DMS153 (cell line): ENCODE results near the gene PEAK1.

Experiments
- DNase-seq: peaks from one replicate; lab custom pipeline; 2025; lab: John Stamatoyannopoulos, UW

The PEAK1 gene

DNA sequence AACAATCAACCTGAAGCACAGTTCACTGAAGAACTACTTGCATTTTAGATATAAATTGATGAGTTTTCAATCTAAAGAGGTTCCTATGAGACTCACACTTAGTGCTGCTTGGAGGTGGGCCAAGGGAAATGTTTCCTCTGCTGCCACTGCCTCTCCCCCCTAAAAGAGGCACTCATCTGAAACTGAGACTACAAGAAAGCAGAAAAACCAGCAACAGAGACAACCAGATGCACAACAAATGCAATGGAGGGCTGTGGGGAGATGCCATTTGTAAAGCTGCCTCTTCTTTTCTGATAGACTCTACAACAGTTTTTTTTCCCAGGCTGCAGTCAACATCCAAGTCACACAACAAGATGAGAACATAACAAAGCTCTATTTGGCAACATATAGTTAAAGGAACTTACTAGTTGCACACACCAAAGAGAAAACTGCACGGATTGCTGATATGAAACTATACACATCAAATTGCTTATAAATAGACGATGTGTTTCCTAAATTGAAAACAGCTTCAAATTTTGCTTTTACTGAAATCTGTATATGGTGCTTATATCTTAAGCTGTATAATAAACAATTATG, 360.0 kb downstream of the PEAK1 start:
- no peak for DNase-seq

DNA sequence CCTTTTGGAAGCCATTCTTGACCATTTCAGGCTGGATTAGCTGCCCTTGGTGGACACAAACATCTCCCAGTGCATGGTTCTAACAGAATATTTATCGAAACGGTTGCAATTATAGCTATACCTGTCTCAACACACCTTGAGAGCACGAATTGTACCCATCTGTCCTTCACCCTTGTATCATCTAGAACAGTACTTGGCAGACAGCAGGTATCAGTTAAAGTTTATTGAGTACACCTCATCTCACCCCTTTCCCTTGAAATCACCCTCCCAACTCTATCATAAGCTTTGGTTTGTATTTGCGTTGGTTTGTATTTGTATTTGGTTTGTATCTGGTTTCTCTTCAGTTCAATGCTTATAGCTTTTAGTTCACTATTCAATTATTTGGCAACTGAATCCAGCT, 361.4 kb downstream of the PEAK1 start:
- DNase-seq: no peak

DNA sequence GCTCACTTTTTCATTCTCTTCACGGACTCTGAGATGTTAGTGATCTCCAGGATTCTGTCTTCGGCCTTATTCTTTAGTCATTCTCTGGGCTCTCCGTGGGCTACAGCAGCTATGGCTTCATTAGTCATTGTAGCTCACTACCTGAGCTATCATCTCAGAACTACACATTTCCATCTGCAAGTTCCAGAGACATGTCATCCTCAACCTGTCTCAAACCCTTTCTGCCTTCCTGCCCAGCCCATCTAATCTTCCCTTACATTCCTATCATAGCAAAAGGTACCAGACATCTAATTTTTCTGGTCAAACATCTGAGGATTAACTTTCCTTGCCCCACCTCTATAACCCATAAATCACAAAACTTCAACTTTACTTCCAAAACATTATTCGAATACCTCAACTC, 362.2 kb downstream of the PEAK1 start:
- no peak for DNase-seq

DNA sequence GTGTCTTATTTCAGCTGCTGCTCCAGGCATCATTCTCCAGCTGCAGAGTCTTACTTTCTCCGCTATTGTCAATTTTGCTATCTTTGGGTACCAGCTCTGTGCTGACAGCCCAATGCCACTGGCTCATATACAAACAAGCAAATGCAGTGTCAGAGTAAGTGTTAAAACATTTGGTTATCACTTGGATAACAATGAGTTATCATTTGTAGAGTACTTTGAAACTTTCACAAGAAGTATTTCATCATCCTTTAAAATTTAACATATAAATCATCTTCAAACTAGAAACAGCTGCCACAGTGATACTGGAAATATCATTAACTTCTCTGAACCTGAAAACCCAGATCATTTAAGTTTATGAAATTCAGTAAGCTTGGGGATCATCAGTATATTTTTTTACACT, 362.8 kb downstream of the PEAK1 start:
- DNase-seq: no peak

DNA sequence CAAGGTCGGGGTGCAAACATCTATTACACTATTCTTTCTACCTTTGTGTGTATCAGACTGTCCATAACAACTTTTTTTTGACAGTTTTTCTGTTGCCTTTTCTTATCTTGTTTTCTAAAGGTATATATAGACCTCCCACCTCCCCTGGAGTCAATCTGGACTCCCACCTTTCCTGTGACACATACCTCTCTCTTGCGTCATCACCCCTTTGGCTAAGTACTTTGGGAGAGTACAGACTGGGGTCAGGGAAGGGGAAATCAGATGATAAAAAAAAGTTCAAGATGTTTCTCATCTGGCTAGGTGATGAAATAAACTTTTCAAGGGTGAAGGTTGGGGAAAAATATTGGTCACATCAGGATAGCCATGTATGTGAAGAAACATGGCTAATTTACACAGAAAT, 366.2 kb downstream of the PEAK1 start:
- DNase-seq: no peak

DNA sequence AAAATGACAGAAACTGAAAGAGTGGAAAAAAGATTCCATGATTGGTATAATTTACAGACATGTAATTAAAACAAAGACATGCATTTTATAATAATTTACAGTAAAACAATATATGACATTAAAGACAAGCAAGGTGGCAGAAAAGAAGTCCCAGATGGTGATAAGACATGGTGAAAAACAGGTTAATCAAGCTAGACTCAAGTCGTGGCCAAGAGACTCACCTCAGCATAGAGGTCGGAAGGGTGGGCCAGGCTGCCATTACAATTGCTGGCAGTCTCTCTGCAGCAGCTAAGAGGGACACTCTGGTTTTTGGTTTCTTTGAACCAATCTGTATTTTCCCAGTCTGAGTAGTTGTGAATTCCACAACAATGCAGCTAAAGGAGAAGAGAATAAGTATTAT, 367.3 kb downstream of the PEAK1 start:
- no peak for DNase-seq
